Measurements from ENCODE around the gene IDI2.

DNA sequence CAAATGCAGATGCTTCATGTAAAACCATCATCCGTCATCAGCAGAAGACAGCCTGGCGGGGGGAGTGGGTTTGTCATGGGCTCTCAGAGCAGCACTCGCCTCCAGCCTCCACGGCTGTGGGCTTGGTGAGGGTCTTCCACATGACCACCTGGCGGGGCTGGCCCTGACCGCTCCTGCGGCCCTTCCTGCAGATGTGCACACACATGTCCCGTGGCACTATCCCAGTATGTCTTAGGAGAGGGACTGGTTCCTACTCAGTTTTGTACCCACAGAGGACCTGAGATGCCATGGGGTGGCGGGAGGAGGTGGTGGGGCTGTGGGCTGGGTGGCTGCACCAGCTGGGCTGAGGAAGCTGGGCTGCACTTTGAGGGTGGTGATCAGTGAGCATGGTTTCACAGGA, 4.7 kb downstream of the IDI2 start:
- TF ChIP-seq, protein P1, sequence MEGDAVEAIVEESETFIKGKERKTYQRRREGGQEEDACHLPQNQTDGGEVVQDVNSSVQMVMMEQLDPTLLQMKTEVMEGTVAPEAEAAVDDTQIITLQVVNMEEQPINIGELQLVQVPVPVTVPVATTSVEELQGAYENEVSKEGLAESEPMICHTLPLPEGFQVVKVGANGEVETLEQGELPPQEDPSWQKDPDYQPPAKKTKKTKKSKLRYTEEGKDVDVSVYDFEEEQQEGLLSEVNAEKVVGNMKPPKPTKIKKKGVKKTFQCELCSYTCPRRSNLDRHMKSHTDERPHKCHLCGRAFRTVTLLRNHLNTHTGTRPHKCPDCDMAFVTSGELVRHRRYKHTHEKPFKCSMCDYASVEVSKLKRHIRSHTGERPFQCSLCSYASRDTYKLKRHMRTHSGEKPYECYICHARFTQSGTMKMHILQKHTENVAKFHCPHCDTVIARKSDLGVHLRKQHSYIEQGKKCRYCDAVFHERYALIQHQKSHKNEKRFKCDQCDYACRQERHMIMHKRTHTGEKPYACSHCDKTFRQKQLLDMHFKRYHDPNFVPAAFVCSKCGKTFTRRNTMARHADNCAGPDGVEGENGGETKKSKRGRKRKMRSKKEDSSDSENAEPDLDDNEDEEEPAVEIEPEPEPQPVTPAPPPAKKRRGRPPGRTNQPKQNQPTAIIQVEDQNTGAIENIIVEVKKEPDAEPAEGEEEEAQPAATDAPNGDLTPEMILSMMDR (IDR thresholded peaks at IDR 0.05; ENCODE audit: borderline replicate concordance, extremely low read depth, low read length, poor library complexity, severe bottlenecking): no peak
- TF ChIP-seq EZH2 (IDR thresholded peaks at IDR 0.05; ENCODE audit: borderline replicate concordance, low read depth, low read length, severe bottlenecking): no peak

All from DND-41 (cell line).